Activated CD4-positive, alpha-beta T cell treated with anti-CD3 and anti-CD28 coated beads, Interleukin-2, amount 50 U/mL, for 16 hours (primary cell): ENCODE results near the gene PLK3.
"Not testable (repeated sequence)": the region's sequence is repeated elsewhere in the genome, so short reads cannot be mapped to it uniquely, and the experiment has no call there.

ENCODE experiments used
- DNase-seq: peaks from one replicate; pipeline ENCODE4 v3.0.0-alpha.2; 2020

PLK3 gene

GRCh38 chr1:44799770-44800584 lies at the start of gene PLK3:
Gene PLK3, plus strand, starts transcription at chr1:44800377. Its CDS starts 87 bp downstream, at chr1:44800464.
- DNase-seq, result peak; percentile 99

GRCh38 chr1:44757420-44757819 lies 42.8 kb upstream of the PLK3 start:
- DNase-seq, result no peak

GRCh38 chr1:44759077-44759476 lies 41.1 kb upstream of the PLK3 start:
- DNase-seq, result no peak

GRCh38 chr1:44760876-44761275 lies 39.3 kb upstream of the PLK3 start:
- no peak for DNase-seq

- not testable (repeated sequence) for DNase-seq
These were observed 33.8 kb upstream of the PLK3 start for GRCh38 chr1:44766421-44766820.

- peak; percentile 94 for DNase-seq
These were observed 24.9 kb upstream of the PLK3 start, which contains the start of gene RPS8 for GRCh38 chr1:44775078-44775929. Gene RPS8, plus strand, starts transcription at chr1:44775540. Its CDS starts 57 bp downstream, at chr1:44775597.

GRCh38 chr1:44775930-44776729 lies 24.0 kb upstream of the PLK3 start:
- DNase-seq, result peak; percentile 32

GRCh38 chr1:44776730-44777068 lies 23.5 kb upstream of the PLK3 start:
- DNase-seq, result no peak

GRCh38 chr1:44777547-44777946 lies 22.6 kb upstream of the PLK3 start:
- DNase-seq, result no peak

GRCh38 chr1:44777969-44778635 lies 22.1 kb upstream of the PLK3 start:
- no peak for DNase-seq

GRCh38 chr1:44778705-44779576 lies 21.2 kb upstream of the PLK3 start:
- no peak for DNase-seq

GRCh38 chr1:44780583-44781121 lies 19.5 kb upstream of the PLK3 start:
- DNase-seq, result no peak

- no peak for DNase-seq
These were observed 16.5 kb upstream of the PLK3 start for GRCh38 chr1:44783697-44784093.

GRCh38 chr1:44784094-44785028 lies 15.8 kb upstream of the PLK3 start:
- DNase-seq, result no peak

- no peak for DNase-seq
These were observed 15.2 kb upstream of the PLK3 start for GRCh38 chr1:44785029-44785380.

GRCh38 chr1:44785501-44786137 lies 14.6 kb upstream of the PLK3 start:
- DNase-seq, result no peak

- DNase-seq, result peak; percentile 78
These were observed 13.9 kb upstream of the PLK3 start for GRCh38 chr1:44786138-44786840.

GRCh38 chr1:44786841-44787426 lies 13.2 kb upstream of the PLK3 start:
- DNase-seq, result no peak

- no peak for DNase-seq
These were observed 12.7 kb upstream of the PLK3 start for GRCh38 chr1:44787506-44787905.
